Measurements from ENCODE around the gene MLLT10.

DNA sequence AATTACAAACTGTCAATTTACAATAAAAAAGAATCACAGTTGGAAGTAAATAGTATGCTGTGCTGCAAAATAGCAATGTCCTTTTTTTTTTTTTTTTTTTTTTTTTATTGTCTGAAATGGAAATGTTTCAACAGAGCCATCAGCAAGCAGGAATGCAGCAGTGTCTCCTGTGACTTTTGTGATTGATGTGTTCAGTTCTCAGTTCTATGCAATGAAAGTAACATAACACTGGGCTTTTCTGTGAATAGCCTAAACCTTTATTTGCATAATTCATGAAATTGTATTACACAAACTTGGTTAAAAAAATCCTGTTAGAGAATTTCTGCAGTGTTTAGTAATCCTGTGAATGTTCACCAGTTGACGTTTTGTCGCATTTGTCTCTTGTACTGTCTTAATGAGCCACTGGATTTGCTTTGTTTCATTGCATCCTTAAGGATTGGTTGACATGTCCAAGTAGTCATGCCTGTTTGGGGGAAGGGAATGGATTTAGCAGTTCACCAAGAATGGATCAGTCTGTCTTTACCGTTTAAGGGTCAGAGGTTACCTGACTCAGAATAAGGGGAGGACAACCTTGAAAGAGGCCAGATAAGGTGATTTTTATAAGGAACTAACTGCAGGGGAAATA lies 192.7 kb downstream of the MLLT10 start:
- TF ChIP-seq, protein P1, sequence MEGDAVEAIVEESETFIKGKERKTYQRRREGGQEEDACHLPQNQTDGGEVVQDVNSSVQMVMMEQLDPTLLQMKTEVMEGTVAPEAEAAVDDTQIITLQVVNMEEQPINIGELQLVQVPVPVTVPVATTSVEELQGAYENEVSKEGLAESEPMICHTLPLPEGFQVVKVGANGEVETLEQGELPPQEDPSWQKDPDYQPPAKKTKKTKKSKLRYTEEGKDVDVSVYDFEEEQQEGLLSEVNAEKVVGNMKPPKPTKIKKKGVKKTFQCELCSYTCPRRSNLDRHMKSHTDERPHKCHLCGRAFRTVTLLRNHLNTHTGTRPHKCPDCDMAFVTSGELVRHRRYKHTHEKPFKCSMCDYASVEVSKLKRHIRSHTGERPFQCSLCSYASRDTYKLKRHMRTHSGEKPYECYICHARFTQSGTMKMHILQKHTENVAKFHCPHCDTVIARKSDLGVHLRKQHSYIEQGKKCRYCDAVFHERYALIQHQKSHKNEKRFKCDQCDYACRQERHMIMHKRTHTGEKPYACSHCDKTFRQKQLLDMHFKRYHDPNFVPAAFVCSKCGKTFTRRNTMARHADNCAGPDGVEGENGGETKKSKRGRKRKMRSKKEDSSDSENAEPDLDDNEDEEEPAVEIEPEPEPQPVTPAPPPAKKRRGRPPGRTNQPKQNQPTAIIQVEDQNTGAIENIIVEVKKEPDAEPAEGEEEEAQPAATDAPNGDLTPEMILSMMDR (IDR thresholded peaks at IDR 0.05; ENCODE audit: low read length): no peak
- TF ChIP-seq EZH2 (IDR thresholded peaks at IDR 0.05; ENCODE audit: borderline replicate concordance, low read length): no peak
